B cell (primary cell): Measurements from ENCODE around the gene FCN1.

ENCODE experiments used
- EZH2 ChIP-seq: IDR thresholded peaks from 2 replicates; pipeline ENCODE4 v1.6.1; 2012; ENCODE audit warnings: borderline replicate concordance, low read depth, mild to moderate bottlenecking, moderate library complexity, low read length; ENCODE audit not compliant: insufficient read depth, poor library complexity, severe bottlenecking
- TF ChIP-seq, protein P1 (sequence below): fragments of 200-600 bp; IDR thresholded peaks from one replicate; pipeline ENCODE4 v1.8.0; 2022; ENCODE audit warnings: antibody characterized with exemption, mild to moderate bottlenecking

DNA sequence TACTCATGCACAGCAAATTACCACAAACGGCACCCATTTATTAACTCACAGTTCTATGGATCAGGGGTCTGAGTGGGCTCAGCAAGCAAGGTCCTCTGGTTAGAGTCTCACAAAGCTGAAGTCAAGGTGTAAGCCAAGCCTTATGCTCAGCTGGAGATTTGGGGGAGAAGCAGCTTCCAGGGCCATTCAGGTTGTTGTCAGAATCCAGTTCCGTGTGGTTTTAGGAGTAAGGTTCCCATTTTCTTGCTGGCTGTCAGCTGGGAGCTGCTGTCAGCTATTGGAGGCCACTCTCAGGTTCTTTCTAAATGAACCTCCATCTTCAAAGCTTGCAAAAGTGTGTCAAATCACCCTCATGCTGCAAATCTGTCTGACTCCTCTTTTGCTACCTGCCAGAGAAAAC, 19.4 kb downstream of the FCN1 start:
- TF ChIP-seq, protein P1, sequence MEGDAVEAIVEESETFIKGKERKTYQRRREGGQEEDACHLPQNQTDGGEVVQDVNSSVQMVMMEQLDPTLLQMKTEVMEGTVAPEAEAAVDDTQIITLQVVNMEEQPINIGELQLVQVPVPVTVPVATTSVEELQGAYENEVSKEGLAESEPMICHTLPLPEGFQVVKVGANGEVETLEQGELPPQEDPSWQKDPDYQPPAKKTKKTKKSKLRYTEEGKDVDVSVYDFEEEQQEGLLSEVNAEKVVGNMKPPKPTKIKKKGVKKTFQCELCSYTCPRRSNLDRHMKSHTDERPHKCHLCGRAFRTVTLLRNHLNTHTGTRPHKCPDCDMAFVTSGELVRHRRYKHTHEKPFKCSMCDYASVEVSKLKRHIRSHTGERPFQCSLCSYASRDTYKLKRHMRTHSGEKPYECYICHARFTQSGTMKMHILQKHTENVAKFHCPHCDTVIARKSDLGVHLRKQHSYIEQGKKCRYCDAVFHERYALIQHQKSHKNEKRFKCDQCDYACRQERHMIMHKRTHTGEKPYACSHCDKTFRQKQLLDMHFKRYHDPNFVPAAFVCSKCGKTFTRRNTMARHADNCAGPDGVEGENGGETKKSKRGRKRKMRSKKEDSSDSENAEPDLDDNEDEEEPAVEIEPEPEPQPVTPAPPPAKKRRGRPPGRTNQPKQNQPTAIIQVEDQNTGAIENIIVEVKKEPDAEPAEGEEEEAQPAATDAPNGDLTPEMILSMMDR: no peak
- TF ChIP-seq EZH2: no peak
